Brain microvascular endothelial cell (primary cell): ENCODE data around the gene AKT3.

Experiments used
- DNase-seq: peaks from one replicate; pipeline ENCODE4 v3.0.0-alpha.2; 2020
- H3K27ac ChIP-seq: fragments of 250-450 bp; sonication (Bioruptor Pico); 2 replicates; pipeline ENCODE4 v1.5.1; 2020; ENCODE audit warnings: mild to moderate bottlenecking, moderate library complexity
- H3K27me3 ChIP-seq: fragments of 250-450 bp; sonication (Bioruptor Pico); replicated peaks from 2 replicates; pipeline ENCODE4 v1.5.1; 2020; ENCODE audit warnings: mild to moderate bottlenecking
- H3K36me3 ChIP-seq: fragments of 250-450 bp; sonication (Bioruptor Pico); replicated peaks from 2 replicates; pipeline ENCODE4 v1.5.1; 2020; ENCODE audit warnings: mild to moderate bottlenecking
- H3K4me3 ChIP-seq: 2 replicates; pipeline ENCODE4 v1.5.1; 2011; ENCODE audit warnings: low read depth, mild to moderate bottlenecking, control low read depth, low read length, moderate library complexity
- CTCF ChIP-seq: IDR thresholded peaks from 2 replicates; pipeline ENCODE4 v1.5.1; 2011; ENCODE audit warnings: low read depth, mild to moderate bottlenecking, moderate library complexity, low read length, control low read depth, inconsistent platforms; ENCODE audit errors: missing control alignments
- in situ Hi-C: cut with HindIII; loops from 2 replicates; pipeline ENCODE4 v1.10.0; 2017; ENCODE audit warnings: low sequenced_read_pairs, low pct_ligation_motif_present

The AKT3 gene

DNA sequence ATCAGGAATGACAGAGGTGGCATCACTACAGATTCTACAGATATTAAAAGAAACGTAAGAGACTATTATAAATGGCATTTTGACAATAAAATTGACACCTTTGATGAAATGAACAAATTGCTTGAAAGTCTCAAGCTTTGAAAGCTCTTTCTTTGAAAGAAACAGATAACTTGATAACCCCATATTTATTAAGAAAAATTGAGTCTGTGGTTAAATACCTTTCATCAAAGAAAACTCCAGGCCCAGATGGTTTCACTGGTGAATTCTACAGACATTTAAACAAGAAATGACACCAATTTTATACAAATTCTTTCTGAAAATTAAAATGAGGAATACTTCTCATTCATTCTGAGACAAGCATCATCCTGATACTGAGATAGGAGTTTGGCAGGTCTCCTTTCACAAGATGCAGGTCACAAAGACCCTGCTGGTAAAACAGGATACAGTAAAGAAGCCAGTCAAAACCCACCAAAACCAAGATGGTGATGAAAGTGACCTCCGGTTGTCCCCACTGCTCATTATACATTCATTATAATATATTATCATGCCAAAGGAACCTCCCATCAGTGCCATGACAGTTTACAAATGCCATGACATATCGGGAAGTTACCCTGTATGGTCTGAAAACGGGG lies 210.9 kb downstream of the AKT3 start:
- in situ Hi-C loops, result no loop called here
- no peak overlapping the region for H3K4me3 ChIP-seq
- no peaks in the 10 kb centered on the region for H3K36me3 ChIP-seq
- H3K27me3 ChIP-seq, result no peaks in the 10 kb centered on the region
- no peak for DNase-seq
- TF ChIP-seq CTCF, result no peak
- no peak overlapping the region for H3K27ac ChIP-seq

- Histone ChIP-seq H3K4me3 (no peak overlapping the region), H3K27me3 (no peaks in the 10 kb centered on the region), H3K27ac (no peak overlapping the region), H3K36me3 (no peaks in the 10 kb centered on the region)
- DNase-seq, result no peak
- in situ Hi-C loops, result no loop called here
- TF ChIP-seq CTCF, result no peak
Measured at GRCh38 chr1:243638186-243638585, 211.9 kb downstream of the AKT3 start.

DNA sequence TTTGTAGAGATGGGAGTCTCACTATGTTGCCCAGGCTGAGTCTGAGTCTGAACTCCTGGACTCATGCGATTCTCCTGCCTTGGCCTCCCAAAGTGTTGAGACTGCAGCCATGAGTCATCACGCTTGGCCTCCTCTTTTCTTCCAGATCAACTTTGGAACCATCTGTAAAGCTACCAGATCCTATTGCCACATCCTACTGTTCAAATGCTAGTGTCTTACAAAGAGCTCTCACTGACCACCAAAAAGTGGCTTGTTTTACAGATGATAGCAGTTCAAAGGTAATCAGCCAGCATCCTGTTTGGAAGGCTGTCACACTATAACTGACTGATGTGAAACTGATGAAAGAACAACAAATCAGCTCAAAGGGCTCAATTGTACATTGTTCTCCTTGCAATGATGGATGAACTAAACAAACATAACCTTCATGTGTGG lies 221.6 kb downstream of the AKT3 start:
- DNase-seq, result no peak
- Histone ChIP-seq H3K27me3 (no peaks in the 10 kb centered on the region), H3K36me3 (peaks cover 2% of the 10 kb centered on the region), H3K4me3 (no peak overlapping the region), H3K27ac (no peak overlapping the region)
- no peak for TF ChIP-seq CTCF
- in situ Hi-C loops, result no loop called here

GRCh38 chr1:243623841-243624240 lies 226.2 kb downstream of the AKT3 start:
- Histone ChIP-seq H3K27ac (peak overlapping the region; percentile 43), H3K36me3 (peaks cover 2% of the 10 kb centered on the region), H3K27me3 (no peaks in the 10 kb centered on the region), H3K4me3 (no peak overlapping the region)
- in situ Hi-C loops, result no loop called here
- TF ChIP-seq CTCF, result no peak
- DNase-seq, result peak; percentile 75

DNA sequence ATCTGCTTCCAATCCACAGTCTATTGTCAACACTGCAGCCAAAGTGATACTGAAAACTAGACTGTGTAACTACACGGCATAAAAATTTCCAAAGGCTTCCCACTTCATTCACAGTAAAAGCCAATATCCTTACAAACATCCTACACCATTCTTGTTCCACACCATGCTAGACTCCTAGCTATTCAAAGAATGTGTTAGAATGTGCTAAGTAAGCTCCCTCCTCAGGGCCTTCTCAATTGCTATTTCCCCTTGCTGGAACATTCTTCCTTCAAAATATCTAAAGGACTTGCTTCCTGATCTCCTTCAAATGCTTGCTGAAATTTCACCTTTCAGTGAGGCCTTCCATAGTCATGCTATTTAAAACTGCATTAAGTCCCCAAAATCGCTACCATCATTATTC lies 228.1 kb downstream of the AKT3 start:
- peaks cover 2% of the 10 kb centered on the region for H3K36me3 ChIP-seq
- no peak overlapping the region for H3K27ac ChIP-seq
- in situ Hi-C loops, result no loop called here
- H3K4me3 ChIP-seq, result no peak overlapping the region
- H3K27me3 ChIP-seq, result no peaks in the 10 kb centered on the region
- no peak for TF ChIP-seq CTCF
- peak; percentile 11 for DNase-seq

DNA sequence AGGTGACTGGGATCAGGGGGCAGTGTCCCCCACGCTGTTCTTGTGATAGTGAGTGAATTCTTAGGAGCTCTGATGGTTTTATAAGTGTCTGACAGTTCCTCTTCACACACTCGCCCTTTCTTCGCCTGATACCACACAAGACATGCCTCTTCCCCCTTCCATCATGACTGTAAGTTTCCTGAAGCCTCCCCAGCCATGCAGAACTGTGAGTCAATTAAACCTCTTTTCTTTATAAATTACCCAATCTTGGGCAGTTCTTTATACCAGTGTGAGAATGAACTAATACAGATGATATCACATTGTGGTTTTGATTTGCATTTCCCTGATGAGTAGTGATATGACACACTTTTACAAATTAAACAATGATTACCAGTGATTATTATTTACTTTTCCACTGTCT lies 229.9 kb downstream of the AKT3 start:
- DNase-seq, result no peak
- Histone ChIP-seq H3K36me3 (no peaks in the 10 kb centered on the region), H3K27ac (no peak overlapping the region), H3K27me3 (no peaks in the 10 kb centered on the region), H3K4me3 (no peak overlapping the region)
- no peak for TF ChIP-seq CTCF
- in situ Hi-C loops, result no loop called here
